Activated CD4-positive, alpha-beta T cell treated with anti-CD3 and anti-CD28 coated beads, Interleukin-2, amount 50 U/mL, for 1 hour (primary cell): ENCODE results near the gene F12.
A peak's percentile ranks its signal among the peaks of the same experiment; 100 is the strongest.

Source experiments
- DNase-seq: peaks from one replicate; pipeline ENCODE4 v3.0.0-alpha.2; 2020

F12 gene

DNA sequence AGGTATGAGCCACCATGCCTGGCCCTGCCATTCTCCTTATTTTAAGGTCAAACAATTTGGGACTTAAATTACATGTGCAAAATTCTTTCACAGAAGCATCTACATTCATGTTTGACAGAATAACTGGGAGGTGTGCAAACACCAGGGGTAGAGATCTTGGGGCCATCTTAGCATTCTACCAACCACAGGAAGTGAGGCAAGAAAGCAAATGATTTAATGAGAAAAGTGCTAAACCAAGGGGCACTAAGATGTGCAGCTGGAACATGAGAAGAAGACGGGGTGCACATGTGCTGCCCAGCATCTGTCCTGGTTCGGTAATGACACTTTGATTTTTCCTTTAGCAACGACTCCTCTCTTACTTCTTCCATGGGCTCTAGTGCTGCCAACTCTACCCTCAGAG is 1.2 kb upstream of the F12 start:
- no peak for DNase-seq

DNA sequence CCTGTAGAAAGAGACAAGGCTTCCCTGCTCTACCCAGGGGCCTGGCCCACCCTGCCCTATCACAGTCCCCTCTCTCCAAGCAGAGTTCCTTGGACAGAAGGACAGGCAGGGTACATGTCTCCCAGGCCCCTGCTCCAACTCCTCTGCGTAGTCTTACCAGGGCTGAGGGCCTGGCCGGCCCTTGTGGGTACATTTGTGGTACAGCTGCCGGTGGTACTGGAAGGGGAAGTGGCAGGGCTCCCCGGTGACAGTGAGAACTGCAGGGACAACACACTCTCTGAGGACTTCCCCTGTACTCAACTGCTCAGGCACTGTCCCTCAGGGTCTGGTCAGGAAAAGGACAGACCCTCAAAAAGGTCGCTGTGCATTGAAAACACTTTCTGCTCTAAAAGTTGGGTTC is 3.6 kb downstream of the F12 start:
- DNase-seq = no peak

DNA sequence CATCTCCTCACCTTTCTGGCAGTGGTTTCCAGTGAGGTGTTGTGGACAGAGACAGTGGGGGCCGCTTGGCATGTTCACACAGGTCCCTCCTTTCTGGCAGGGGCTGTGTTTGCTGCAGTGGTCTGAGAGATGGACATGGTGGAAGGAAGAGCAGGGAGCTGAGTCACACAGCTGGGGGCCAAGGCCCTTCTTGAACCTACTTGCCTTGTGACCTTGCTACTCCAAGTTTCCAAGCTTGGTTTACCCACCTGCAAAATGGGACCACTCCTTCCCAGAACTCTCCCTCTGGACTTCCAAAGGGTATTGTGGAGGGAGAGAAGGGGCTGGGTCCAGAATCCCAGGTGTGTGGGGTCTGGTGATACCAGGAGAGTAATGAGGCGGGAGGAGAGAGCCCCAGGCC is 4.1 kb downstream of the F12 start:
- no peak for DNase-seq

DNA sequence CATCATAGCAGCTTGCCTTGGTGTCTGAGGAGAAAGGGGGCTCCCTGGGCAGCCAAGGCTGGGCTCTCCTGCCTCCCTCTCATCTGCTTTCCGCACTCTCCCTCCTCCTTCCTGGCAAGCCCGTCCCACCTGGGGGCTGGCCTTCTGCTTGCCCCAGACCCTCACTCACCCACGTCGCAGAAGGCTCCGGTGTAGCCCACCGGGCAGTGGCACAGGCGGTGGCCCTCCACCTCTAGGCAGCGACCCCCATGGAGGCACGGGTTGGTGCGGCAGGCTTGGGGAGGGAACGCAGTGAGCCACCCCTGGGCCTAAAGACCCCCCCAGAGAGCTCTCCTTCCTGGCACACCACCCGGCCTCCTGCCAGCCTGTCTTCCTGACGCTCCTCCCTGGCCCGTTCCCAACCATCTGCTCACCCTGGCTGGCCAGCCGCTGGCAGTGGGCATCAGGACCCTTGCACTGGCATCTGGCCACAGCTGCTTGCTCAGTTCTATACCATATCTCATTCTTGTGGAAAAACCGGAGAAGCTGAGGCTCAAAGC is 4.7 kb downstream of the F12 start:
- DNase-seq = no peak

DNA sequence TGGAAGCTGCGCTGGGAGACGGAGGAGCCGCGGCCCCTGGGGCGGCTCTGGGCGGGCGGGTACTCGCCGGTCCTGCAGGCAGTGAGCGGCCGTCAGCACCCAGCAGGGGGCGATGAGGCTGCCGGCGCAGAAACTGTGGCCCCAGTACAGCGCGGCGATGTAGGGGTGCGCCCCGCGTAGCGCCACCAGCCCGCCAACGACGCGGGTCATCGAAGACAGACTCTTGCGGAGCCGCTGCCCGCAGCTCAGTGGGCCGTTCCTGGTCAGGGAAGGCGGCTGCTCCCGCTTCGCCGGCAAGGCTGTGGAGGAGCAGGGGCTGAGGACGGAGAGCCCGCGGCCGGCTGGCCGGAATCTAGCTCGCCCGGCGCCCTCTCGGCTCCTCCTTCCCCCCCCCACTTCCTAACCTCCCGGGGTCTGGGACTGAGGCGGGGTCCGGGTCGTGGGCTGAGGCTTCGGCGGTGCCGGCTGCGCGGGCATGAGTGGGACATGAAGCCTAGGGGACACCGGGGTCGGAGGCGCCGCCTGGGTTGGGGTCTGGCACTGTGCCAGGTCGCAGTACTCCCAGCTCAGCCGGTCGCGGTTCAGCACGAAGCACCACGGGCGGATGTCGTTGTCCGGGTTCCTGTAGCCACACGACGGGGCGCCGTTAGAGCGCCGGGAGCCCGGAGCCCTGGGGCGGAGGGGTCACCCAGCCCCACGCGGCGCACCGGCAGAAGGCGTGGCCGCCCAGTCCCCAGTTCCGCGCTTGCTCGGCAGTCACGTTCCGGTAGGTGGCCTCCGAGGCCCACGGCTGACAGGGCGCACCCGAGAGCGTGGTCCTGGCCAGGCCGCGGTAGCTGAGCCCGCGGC is 5.3 kb downstream of the F12 start:
- peak; percentile 84 for DNase-seq

DNA sequence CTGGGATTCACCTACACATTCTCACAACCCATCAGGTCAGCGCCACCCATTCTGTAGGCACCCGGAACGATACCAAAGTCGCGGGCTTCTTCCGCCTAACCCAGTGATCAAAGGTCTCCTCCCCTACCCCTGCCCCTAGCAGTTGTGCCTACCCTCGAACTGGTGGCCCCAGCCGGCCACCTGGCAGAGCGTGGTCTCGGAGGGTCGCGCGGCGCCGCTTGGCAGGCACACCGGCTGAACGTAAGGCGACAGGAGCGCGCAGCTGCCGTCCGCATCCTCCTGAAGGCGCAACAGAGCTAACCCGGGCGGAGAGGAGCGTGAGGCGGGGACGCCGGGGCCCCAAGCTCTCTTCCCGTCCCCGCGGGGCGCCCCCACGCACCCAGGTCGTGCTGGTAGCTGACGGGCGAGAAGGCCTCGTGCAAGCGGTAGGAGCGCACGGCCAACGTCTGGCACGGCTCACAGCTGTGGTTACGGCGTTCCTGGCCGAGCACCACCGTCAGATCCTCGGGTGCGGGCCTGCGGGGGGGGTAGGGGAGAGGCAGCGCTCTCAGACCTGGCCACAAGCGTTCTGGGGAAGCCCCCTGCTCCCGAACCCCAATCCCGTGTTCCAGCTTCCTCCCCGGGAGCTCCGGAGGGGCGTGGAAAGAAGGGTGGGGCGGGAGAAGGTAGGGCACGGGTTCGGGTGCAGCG is 6.1 kb downstream of the F12 start:
- DNase-seq = peak; percentile 55

DNA sequence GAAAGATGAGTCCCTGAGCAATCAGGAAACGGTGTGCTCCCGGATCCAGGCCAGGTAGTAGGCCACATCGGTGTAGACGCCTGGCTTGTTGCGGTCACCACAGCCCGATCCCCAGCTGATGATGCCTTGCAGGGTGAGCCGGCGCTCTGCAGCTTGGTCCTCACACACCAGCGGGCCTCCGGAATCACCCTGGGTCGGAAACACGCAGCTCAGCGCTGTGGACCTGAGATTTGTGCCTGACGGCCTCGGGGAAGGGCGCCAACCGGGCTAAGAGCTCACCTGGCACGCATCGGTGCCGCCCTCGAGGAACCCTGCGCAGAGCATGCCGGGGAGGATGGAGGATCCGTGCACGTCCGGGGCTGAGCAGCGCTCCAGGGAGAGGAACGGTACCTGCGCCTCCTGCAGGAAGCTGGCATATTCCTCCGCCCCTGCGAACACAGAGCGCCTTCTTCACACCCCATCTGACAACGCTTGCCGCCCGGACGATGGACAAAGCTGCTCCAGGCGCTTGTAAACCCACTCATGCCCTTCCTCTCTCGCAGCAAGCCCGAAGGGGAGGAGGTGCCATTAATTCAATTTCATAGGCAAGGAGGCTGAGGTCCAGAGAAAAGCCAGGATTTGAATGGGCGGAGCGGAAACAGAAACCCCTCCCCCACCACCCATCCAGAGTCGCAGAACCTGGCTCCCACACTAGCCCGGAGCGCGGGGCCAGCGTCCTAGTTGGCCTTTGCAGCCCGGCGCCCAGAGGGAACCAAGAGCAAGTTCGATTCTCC is 6.9 kb downstream of the F12 start:
- DNase-seq = peak; percentile 67

DNA sequence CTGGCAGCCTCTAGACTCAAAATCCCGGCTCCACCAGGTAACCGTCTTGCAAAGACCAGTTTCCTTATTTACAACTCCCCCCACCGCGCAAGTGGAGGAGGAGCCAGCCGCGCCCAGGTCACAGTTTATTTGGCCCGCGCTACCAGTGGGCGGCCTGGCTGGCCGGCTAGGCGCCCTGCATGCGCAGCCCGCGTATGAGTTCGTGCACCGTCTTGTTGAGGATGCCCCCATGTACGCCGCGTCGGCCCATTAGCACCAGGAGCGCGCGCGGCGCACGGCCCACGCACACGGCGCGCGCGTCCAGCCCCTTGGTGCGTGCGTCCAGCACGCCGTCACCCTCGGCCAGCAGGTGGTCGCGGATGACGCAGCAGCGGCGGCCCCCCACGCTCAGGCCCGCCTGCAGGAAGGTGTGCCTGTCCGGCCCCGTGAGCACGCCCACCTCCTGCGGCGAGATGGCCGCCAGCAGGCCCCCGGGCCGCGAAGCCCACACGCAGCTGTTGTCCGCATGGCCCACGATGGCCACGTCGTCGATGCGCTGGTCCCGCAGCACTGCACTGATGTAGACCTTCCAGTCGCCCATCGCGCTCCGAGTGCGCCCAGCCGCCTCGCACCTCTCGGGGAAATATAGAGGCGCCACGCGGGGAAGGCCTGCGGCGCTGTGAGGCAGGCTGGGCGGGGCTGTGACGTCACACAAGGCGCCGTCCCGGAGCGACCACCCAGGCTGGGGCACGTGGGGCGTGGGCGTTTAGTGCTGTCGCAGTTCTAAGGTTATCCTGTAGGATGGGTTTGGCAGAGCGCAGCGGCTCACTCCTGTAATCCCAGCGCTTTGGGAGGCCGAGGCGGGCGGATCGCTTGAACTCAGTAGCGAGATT is 9.1 kb downstream of the F12 start, which contains the start of gene PFN3:
TSS of gene PFN3 (minus strand) at position 665 of the 872 bp plus-strand sequence. CDS start at position 580, 85 bp downstream.
- no peak for DNase-seq

DNA sequence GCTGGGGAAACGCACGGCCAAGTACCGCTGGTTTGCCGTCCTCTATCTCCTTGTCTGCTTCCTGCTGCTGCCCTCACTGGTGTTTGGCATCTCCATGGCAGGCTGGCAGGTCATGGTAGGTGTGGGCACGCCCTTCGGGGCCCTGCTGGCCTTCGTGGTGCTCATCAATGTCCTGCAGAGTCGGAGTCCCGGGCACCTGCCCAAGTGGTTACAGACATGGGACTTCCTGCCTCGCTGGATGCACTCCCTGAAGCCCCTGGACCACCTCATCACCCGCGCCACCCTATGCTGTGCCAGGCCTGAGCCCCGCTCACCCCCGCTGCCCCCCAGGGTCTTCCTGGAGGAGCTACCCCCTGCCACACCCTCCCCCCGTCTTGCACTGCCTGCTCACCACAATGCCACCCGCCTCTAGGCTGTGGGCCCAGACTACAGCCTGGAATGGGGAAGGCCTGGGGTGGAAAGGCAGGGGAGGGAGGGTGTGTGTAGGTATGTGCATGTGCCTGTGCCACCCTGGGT is 11.4 kb downstream of the F12 start:
- no peak for DNase-seq

DNA sequence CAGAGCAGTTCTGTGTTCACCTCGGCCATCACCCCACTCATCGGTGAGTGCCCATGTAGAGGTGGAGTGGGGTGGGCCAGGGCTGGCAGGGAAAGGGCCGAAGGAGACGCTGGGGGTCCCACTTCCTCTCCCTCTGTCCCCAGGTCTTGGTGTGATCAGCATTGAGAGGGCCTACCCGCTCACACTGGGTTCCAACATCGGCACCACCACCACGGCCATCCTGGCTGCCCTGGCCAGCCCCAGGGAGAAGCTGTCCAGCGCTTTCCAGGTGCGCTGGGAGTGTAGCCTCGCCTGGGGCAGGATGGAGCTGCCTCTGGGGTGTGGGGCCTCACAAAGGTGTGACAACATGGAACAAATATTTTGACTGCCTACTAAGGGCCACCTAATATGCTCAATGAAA is 12.6 kb downstream of the F12 start:
- DNase-seq = no peak

DNA sequence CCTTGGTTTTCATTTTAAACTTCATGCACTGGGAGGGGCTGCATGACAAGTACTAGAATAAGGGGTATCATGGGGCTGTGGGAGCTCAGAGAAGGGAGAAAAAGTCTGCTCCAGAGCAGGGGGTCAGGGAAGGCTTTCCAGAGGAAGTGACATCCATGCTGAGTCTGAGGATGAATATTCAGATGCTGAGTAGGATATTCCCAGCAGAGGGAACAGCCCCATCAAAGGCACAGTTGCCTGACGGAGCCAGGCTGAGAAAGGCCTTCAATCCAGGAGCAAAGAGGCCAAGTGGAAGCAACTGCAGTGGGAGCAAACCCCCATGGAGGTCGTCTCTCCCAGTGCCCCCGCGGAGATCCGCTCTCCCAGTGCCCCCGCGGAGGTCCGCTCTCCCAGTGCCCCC is 13.3 kb downstream of the F12 start:
- DNase-seq = no peak

DNA sequence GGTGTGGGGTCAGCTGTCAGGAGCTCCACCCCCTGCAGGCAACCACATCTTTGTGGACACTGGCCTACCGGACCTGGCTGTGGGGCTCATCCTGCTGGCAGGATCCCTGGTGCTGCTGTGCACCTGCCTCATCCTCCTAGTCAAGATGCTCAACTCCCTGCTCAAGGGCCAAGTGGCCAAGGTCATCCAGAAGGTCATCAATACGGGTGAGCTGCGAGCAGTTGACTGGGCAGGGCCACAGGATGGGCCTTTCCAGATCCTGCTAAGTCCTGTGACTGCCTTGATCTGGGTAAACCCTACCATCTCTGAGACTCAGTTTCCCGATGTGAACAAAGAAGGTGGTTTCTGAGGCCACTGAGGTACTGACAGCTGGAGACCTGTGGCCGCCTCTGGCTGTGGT is 15.4 kb downstream of the F12 start:
- DNase-seq = no peak

DNA sequence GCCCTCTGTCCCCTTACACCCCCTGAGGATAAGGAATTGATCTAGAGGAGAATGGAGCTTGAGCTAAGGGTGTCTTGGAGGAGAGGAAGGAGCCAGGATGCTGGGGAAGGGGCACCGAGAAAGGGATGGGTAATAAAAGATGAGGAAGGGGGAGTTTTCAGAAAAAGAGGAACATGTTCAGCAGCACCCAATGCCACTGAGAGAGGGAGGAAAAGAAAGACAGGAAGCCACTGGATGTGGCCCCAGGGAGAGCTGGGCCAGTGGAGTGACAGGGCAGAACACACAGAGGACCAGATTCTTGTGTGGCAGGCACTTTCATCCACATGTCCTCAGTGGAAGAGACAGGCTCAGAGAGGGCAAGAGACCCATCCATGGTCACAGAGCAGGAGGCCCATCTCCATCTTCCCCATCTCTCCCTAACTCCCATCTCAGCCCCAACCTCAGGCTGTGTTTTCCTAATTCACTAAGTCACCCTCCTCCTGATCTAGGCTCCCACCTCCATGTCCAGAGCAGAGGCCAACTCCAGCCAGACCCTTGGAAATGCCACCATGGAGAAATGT is 16.1 kb downstream of the F12 start:
- DNase-seq = no peak

DNA sequence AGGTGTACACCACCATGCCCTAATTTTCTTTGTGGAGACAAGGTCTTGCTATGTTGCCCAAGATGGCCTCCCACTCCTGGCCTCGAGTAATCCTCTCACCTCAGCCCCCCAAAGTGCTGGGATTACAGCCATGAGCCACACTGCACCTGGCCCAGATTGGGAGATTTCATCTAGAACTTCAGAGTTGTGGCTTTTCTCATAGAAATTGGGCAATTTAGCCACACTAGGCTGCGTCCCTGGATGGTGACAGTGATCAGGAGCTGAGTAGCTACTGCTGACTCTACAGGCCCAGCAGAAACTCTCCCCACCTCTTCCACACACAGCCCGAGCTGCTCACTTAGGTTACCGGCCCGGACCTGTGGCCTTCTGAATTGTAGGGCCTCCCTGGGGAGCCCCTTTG is 16.6 kb downstream of the F12 start:
- DNase-seq = no peak

DNA sequence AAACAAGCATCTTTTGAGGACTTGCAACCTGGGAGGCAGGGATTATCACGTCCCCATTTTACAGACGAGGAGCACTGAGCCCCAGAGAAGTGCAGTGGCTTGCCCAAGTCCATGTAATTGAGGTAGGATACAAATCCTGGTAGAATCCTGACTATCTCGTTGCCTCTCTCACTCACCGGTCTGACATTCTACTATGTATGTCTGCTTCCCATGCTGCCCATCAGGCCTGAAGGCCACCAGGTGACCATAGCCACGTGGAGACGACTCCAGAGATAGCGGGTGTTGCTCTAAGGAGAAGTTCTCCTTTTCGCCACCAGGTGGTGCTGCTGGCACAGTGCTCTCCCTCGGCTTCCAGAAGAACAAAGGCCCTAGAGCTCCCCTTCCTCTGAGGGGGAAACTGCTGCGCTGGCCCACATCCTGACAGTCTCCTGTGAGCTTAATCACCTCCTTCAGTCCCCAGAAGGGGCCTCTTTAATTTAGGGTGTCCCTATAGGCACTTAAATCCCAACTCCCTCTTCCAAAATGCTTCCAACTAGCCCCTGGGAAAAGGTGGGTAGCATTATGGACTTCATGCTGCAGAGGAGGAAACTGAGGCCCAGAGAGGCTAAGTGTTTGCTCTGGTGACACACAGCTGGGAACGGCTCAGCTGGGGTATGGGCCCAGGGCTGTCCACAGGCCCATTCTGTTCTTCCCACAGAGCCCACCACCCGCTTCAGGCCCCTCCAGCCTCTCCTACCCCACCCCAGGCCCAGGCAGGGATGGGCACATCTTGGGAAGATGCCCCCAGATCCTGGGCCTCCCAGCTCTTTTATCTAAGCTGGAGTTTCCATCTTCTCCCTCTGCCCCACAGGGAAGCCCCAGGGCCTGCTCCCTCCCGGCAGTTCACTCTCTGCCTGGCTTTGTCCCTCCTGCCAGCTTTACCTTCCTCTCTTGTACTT is 18.7 kb downstream of the F12 start:
- peak; percentile 86 for DNase-seq

DNA sequence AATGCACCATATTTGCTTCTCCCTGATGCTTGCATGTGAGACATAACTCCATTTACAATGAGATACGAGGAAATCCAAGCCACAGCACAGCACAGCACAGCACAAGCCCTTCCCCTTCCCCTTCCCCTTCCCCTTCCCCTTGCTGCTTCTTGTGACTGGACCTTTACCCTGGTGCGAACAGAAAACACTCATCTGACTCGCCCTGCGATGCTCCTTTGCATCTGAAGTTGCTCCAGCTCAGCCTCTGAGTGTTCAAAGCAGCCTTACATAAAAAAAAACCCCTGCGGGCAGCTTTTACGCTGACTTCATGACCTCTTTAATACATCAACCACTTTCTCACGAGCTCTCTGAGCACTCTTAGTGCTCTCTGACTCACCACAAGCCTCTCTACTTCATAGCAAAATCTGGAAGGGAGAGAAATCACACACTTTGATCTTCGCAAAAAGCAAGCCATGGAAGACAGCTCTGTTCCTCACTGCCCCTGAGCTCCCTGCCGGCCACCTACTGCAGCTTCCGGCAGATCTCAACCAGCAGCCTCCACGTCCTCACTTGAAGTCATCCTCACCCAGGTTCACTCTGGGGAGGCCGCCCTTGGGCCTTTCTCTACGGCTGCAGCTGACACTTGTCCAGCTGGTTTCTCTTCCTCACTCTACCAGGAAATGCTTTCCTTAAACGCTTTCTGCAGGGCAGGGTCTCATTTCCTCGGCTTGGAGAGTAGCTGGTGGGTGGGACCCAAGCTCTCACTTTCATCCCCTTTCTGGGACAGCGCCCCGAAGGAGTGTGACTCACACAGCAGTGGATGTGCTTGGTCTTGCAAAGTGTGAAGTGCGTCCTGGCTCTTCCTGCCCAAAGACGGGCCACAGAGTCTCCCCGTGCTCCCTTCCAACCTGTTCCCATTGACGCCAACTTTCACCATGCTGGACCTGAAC is 19.9 kb downstream of the F12 start:
- peak; percentile 46 for DNase-seq

DNA sequence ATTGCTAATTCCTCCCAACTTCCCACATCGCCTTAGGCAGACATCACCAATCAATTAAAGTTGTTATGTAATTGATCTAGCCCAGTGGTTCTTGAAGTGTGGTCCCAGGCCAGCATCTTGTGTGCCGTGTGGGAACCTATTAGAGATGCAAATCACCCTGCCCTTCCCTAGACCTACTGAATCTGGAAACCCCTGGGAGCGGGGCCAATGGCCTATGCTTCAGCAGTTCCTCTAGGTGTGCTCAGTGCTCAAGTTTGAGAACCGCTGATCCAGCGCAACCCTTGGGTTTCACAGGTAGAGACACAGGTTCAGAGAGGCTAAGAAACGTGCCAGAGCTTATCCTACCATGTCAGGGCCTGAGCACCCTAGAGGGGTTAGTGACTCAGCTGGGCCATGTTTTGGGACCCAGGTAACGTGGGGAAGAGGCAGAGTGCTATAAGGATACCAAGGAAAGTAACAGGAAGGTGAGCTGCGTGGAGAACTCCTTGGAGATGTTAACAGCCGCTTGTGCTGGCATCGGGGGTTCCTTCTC is 20.8 kb downstream of the F12 start:
- no peak for DNase-seq

DNA sequence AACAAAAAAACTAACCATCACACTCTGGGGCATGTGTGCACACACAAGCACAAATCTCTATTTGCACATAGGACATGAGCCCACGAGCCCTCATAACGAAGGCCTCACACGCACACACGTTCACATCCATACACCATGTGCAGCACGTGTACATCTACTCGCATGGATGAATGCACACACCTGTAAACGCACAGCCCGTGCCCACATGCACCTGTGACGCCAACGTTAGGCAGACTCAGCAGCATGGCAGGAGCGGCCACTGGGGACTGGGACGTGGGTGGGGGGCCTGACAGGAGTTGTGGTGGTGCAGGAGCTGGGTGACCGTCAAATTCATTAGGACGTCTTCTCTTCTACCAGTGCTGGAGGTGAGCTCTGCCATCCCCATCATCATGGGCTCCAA is 22.0 kb downstream of the F12 start:
- DNase-seq = no peak

DNA sequence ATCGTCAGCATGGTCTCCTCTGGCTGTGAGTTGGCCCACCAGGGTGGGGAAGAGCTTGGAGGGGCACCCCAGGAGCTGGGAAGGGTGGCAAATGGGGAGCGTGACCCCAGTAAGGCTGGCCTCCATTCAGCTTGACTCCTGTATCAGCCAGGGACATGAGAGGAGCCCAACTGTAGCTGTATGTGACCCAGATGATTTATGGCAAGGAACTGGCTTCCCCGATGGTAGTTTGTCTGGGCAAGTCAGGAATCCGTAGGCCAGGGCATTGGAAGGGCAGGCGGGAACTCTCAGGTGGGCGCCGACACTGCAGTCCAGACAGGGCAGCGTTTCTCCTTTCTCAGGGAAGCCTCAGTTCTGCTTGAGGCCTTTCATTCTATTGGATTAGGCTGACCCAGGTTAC is 22.8 kb downstream of the F12 start:
- DNase-seq = no peak
